IMR-90 (cell line): Measurements from ENCODE around the gene GYS1. TPM values are rescaled to one million over a fixed set of nuclear protein-coding genes. Genes with fewer than 3 reads are reported as not detected.

Experiments
- ATAC-seq: fragments of 200-7000 bp; cut with Tn5 transposase; 2 replicates; pipeline ENCODE4 v1.9.1; 2020; ENCODE audit warnings: low read depth, mild to moderate bottlenecking, moderate library complexity
- BruUV-seq: library from RNA; stranded (reverse); fragments of 400-500 nt; replicated peaks from 2 replicates; lab custom pipeline; 2021; lab: Mats Ljungman, UMichigan
- CTCF ChIA-PET: fragments of 300-600 bp; formaldehyde crosslinking; extraction: SDS; loops from one replicate; lab custom pipeline; 2021; ENCODE audit warnings: antibody characterized with exemption; lab: Yijun Ruan, JAX
- POLR2A ChIA-PET: fragments of 300-600 bp; sonication (Branson Sonifier 250); formaldehyde crosslinking; loops from one replicate; lab custom pipeline; 2022; ENCODE audit warnings: antibody characterized with exemption; ENCODE audit not compliant: unreplicated experiment; lab: Charles Lee
- DNase-seq: peaks from one replicate; pipeline ENCODE4 v3.0.0; 2013
- H2AFZ ChIP-seq: replicated peaks from 2 replicates; pipeline ENCODE3; 2013; ENCODE audit warnings: low read length, mild to moderate bottlenecking; ENCODE audit not compliant: poor library complexity
- H2AK5ac ChIP-seq: 2 replicates; pipeline ENCODE4 v1.6.1; 2013; ENCODE audit warnings: low read depth, low read length, inconsistent platforms
- H2AK9ac ChIP-seq: replicated peaks from 2 replicates; pipeline ENCODE3; 2013; ENCODE audit warnings: mild to moderate bottlenecking, low read depth, low read length, moderate library complexity; ENCODE audit not compliant: poor library complexity
- H2BK120ac ChIP-seq: 2 replicates; pipeline ENCODE4 v1.6.1; 2013; ENCODE audit warnings: low read depth, low read length, inconsistent platforms
- H2BK15ac ChIP-seq: 3 replicates; pipeline ENCODE4 v1.6.1; 2013; ENCODE audit warnings: low read depth, low read length, inconsistent platforms
- H2BK20ac ChIP-seq: 2 replicates; pipeline ENCODE4 v1.6.1; 2013; ENCODE audit warnings: low read depth, mild to moderate bottlenecking, inconsistent platforms, low read length, moderate library complexity
- H2BK5ac ChIP-seq: 2 replicates; pipeline ENCODE4 v1.6.1; 2013; ENCODE audit warnings: mild to moderate bottlenecking, low read depth, low read length, inconsistent platforms; ENCODE audit not compliant: poor library complexity, severe bottlenecking
- H3K14ac ChIP-seq: replicated peaks from 2 replicates; pipeline ENCODE4 v1.6.1; 2013; ENCODE audit warnings: low read depth, low read length, inconsistent platforms
- H3K18ac ChIP-seq: 2 replicates; pipeline ENCODE4 v1.6.1; 2013; ENCODE audit warnings: low read depth, low read length, control low read depth
- H3K23ac ChIP-seq: 2 replicates; pipeline ENCODE4 v1.6.1; 2013; ENCODE audit warnings: low read depth, low read length, inconsistent platforms
- H3K27ac ChIP-seq: 2 replicates; pipeline ENCODE4 v1.5.1; 2013; ENCODE audit warnings: mild to moderate bottlenecking, control low read depth, low read length; ENCODE audit not compliant: insufficient read depth
- H3K27me3 ChIP-seq: 2 replicates; pipeline ENCODE4 v1.6.1; 2013; ENCODE audit warnings: low read length; ENCODE audit not compliant: control insufficient read depth, insufficient read depth
- H3K36me3 ChIP-seq: 2 replicates; pipeline ENCODE4 v1.6.1; 2013; ENCODE audit warnings: low read length, mixed read lengths; ENCODE audit not compliant: control insufficient read depth, insufficient read depth
- H3K4ac ChIP-seq: 2 replicates; pipeline ENCODE4 v1.6.1; 2013; ENCODE audit warnings: low read depth, low read length, inconsistent platforms
- H3K4me1 ChIP-seq: 2 replicates; pipeline ENCODE4 v1.6.1; 2013; ENCODE audit warnings: low read length, mixed read lengths; ENCODE audit not compliant: control insufficient read depth, insufficient read depth
- H3K4me2 ChIP-seq: 2 replicates; pipeline ENCODE4 v1.6.1; 2013; ENCODE audit warnings: low read depth, mild to moderate bottlenecking, control low read depth, low read length, moderate library complexity
- H3K4me3 ChIP-seq: 2 replicates; pipeline ENCODE4 v1.5.1; 2013; ENCODE audit warnings: low read depth, mild to moderate bottlenecking, control low read depth, low read length, moderate library complexity; ENCODE audit not compliant: insufficient read depth
- H3K56ac ChIP-seq: 2 replicates; pipeline ENCODE4 v1.6.1; 2013; ENCODE audit warnings: low read length, inconsistent platforms; ENCODE audit not compliant: insufficient read depth; ENCODE audit errors: extremely low read depth
- H3K79me1 ChIP-seq, 2 experiments: 2 replicates each; pipeline ENCODE4 v1.6.1; 2013; ENCODE audit warnings: low read length in 2 of 2, inconsistent platforms in 1 of 2, low read depth in 1 of 2
- H3K9ac ChIP-seq: 2 replicates; pipeline ENCODE4 v1.6.1; 2013; ENCODE audit warnings: low read depth, low read length, control low read depth
- H3K9me1 ChIP-seq: 2 replicates; pipeline ENCODE4 v1.6.1; 2013; ENCODE audit warnings: low read length, inconsistent platforms; ENCODE audit not compliant: insufficient read depth
- H3K9me3 ChIP-seq: 2 replicates; pipeline ENCODE4 v1.6.1; 2013; ENCODE audit warnings: low read length; ENCODE audit not compliant: control insufficient read depth, insufficient read depth
- H4K20me1 ChIP-seq: 2 replicates; pipeline ENCODE4 v1.6.1; 2013; ENCODE audit warnings: low read length, inconsistent platforms; ENCODE audit not compliant: insufficient read depth
- H4K5ac ChIP-seq: 2 replicates; pipeline ENCODE4 v1.6.1; 2013; ENCODE audit warnings: mild to moderate bottlenecking, low read depth, low read length, control low read depth
- H4K8ac ChIP-seq, 2 experiments: 2 replicates each; pipeline ENCODE4 v1.6.1; 2013; ENCODE audit warnings: low read depth in 2 of 2, low read length in 2 of 2, control low read depth in 1 of 2, inconsistent platforms in 1 of 2
- H4K91ac ChIP-seq: 2 replicates; pipeline ENCODE4 v1.6.1; 2013; ENCODE audit warnings: low read depth, low read length, inconsistent platforms; ENCODE audit not compliant: insufficient read depth
- BHLHE40 ChIP-seq: fragments of 150-350 bp; IDR thresholded peaks from 2 replicates; pipeline ENCODE4 v1.6.1; 2016; ENCODE audit warnings: mild to moderate bottlenecking, low read depth, low read length
- NFE2L2 ChIP-seq: fragments of 150-350 bp; IDR thresholded peaks from 2 replicates; pipeline ENCODE4 v1.6.1; 2016; ENCODE audit warnings: low read depth, mild to moderate bottlenecking, low read length
- RCOR1 ChIP-seq: IDR thresholded peaks from 2 replicates; pipeline ENCODE4 v1.6.1; 2012; ENCODE audit warnings: mild to moderate bottlenecking, low read length, improper control_type of control experiment; ENCODE audit not compliant: insufficient replicate concordance
- WGBS, 2 experiments: methylation state at CpG; one replicate each; pipeline versions ENCODE4 v1.1.5 to v1.1.7; 2013; ENCODE audit warnings: missing lambda C conversion rate in 2 of 2; ENCODE audit not compliant: insufficient read length in 1 of 2; ENCODE audit errors: extremely low coverage in 2 of 2; 5-methylcytosine and 5-hydroxymethylcytosine counted together
- dilution Hi-C: fragments of 300-500 bp; cut with HindIII; formaldehyde crosslinking; loops from one replicate; pipeline ENCODE4 v1.14.3; 2018; ENCODE audit warnings: low sequenced_read_pairs; ENCODE audit not compliant: unreplicated experiment
- in situ Hi-C: fragments of 300-500 bp; cut with MboI; formaldehyde crosslinking; loops from 3 replicates; pipeline ENCODE4 v1.14.3; 2019; ENCODE audit warnings: low sequenced_read_pairs, inconsistent platforms, mixed read lengths
- intact Hi-C: fragments of 100-400 bp; cut with micrococcal nuclease; formaldehyde crosslinking; loops from 2 replicates; pipeline ENCODE4 v1.10.0; 2022
- polyA plus RNA-seq, 3 experiments: library from polyadenylated mRNA; depleted of rRNA; stranded (reverse); fragments of >200 nt; gene quantifications; 2 replicates each; pipeline ENCODE4 v1.2.3, GENCODE V29; 2012; ENCODE audit warnings: low replicate concordance in 1 of 3
- total RNA-seq: library from RNA; depleted of rRNA; stranded (reverse); fragments of >200 nt; gene quantifications from 2 replicates; pipeline ENCODE4 v1.2.3, GENCODE V29; 2012

Gene GYS1
- total and polyA plus RNA-seq, 2 of the 4 experiments (the other 2 are of a cell fraction), result 38.7 to 72.2 TPM

DNA sequence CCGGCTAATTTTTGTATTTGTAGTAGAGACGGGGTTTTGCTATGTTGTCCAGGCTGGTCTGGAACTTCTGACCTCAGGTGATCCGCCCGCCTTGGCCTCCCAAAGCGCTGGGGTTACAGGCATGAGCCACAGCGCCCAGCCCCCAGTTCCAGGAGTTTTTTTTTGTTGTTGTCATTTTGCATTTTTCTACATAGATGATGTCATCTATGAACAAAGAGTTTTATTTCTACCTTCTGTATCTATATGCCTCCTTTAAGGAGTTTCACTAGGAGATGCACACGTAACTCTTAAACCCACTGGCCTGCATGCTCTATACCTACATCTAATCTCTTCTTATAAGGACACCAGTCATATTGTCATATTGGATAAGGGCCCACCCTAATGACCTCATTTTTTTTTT lies 54.9 kb downstream of the GYS1 start:
- ATAC-seq, result no peak
- no peak overlapping the region for H3K4me3 ChIP-seq

More for the DNA sequence above, 54.9 kb downstream of the GYS1 start:
- no peak for DNase-seq
- H3K9ac ChIP-seq, result no peak overlapping the region
- H2BK15ac ChIP-seq, result no peak overlapping the region
- H3K79me1 ChIP-seq, result no peaks in the 10 kb centered on the region; a peak in 1 of 4 replicates
- no peak overlapping the region for H3K18ac ChIP-seq
- no peak overlapping the region for H2AK9ac ChIP-seq
- no peak overlapping the region for H3K27ac ChIP-seq
- H3K4me2 ChIP-seq, result no peak overlapping the region
- no peak overlapping the region for H3K56ac ChIP-seq
- H3K4me1 ChIP-seq, result no peaks in the 10 kb centered on the region
- BruUV-seq, result no TSS peak
- intact Hi-C loops, result no loop called here
- no peak overlapping the region for H4K8ac ChIP-seq
- TF ChIP-seq NFE2L2, result no peak
- no peak for TF ChIP-seq BHLHE40
- TF ChIP-seq RCOR1, result no peak
- no peak overlapping the region for H3K4ac ChIP-seq
- no peak overlapping the region for H2BK120ac ChIP-seq
- no peaks in the 10 kb centered on the region for H3K9me1 ChIP-seq
- 43% methylated on average over 1 of the region's 7 CpGs; no CpG with 5 or more reads in 1 of the 2 experiments for WGBS, 2 experiments
- H3K14ac ChIP-seq, result no peak overlapping the region
- H4K91ac ChIP-seq, result no peak overlapping the region
- H2BK20ac ChIP-seq, result no peak overlapping the region
- H4K20me1 ChIP-seq, result no peaks in the 10 kb centered on the region
- H4K5ac ChIP-seq, result no peak overlapping the region
- in situ Hi-C loops, result no loop called here
- ChIA-PET POLR2A (no interaction called here), CTCF (no interaction called here)
- H3K27me3 ChIP-seq, result no peaks in the 10 kb centered on the region
- no peaks in the 10 kb centered on the region for H3K36me3 ChIP-seq
- H2BK5ac ChIP-seq, result no peak overlapping the region
- peaks cover 7% of the 10 kb centered on the region; the same call in 1 of the 2 replicates for H3K9me3 ChIP-seq
- no peak overlapping the region for H3K23ac ChIP-seq
- H2AK5ac ChIP-seq, result no peak overlapping the region
- H2AFZ ChIP-seq, result no peak overlapping the region
- dilution Hi-C loops, result no loop called here
